ENCODE results near the gene NUDCD2. TPM values are rescaled to one million over a fixed set of nuclear protein-coding genes. Genes with fewer than 3 reads are reported as not detected.

Gene NUDCD2
- total RNA-seq, 1 experiment from 2014 or later, result 44.9 TPM

GRCh38 chr5:163444526-163444925 is 15.4 kb downstream of the NUDCD2 start:
- H3K4me3 Mint-ChIP-seq (ENCODE audit: low read depth, unreplicated experiment), result no peak overlapping the region
- H3K27ac Mint-ChIP-seq (ENCODE audit: unreplicated experiment), result no peak overlapping the region
- peaks cover 59% of the 10 kb centered on the region for H3K36me3 Mint-ChIP-seq (ENCODE audit: insufficient read depth, unreplicated experiment)
- CTCF ChIA-PET, result no interaction called here
- no peaks in the 10 kb centered on the region for H3K27me3 Mint-ChIP-seq (ENCODE audit: unreplicated experiment)
- no peaks in the 10 kb centered on the region for H3K9me3 Mint-ChIP-seq (ENCODE audit: low read depth, unreplicated experiment)
- intact Hi-C loops (cut with micrococcal nuclease; ENCODE audit: unreplicated experiment), result no loop called here
- DNase-seq, result no peak
- no TSS peak for BruUV-seq (replicated peaks)
- TF ChIP-seq CTCF (IDR thresholded peaks at IDR 0.05; ENCODE audit: unreplicated experiment), result no peak
- H3K4me1 Mint-ChIP-seq (ENCODE audit: low read depth, unreplicated experiment), result peaks cover 8% of the 10 kb centered on the region

- intact Hi-C loops (cut with micrococcal nuclease; ENCODE audit: unreplicated experiment), result no loop called here
- Mint-ChIP-seq H3K4me1 (ENCODE audit: low read depth, unreplicated experiment) (peaks cover 20% of the 10 kb centered on the region), H3K27ac (ENCODE audit: unreplicated experiment) (no peak overlapping the region), H3K9me3 (ENCODE audit: low read depth, unreplicated experiment) (no peaks in the 10 kb centered on the region), H3K27me3 (ENCODE audit: unreplicated experiment) (no peaks in the 10 kb centered on the region), H3K4me3 (ENCODE audit: low read depth, unreplicated experiment) (no peak overlapping the region), H3K36me3 (ENCODE audit: insufficient read depth, unreplicated experiment) (peaks cover 59% of the 10 kb centered on the region)
- DNase-seq, result no peak
- BruUV-seq (replicated peaks), result no TSS peak
- TF ChIP-seq CTCF (IDR thresholded peaks at IDR 0.05; ENCODE audit: unreplicated experiment), result no peak
- CTCF ChIA-PET, result no interaction called here
These were observed 18.9 kb downstream of the NUDCD2 start for GRCh38 chr5:163440954-163441353.

DNA sequence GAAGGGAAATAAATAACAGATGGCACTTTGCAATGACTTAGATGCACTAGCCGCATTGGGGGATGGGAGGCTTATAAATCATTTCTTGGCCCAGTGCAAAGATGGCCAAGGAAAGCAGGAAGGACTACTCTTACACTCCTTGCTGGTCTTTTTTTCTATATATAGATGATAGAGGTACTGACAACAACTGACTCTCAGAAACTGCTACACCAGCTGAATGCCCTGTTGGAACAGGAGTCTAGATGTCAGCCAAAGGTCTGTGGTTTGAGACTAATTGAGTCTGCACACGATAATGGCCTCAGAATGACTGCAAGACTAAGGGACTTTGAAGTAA is 20.8 kb downstream of the NUDCD2 start:
- BruUV-seq (replicated peaks), result no TSS peak
- Mint-ChIP-seq H3K4me1 (ENCODE audit: low read depth, unreplicated experiment) (peaks cover 28% of the 10 kb centered on the region), H3K27me3 (ENCODE audit: unreplicated experiment) (no peaks in the 10 kb centered on the region), H3K4me3 (ENCODE audit: low read depth, unreplicated experiment) (peak overlapping the region; percentile 88), H3K36me3 (ENCODE audit: insufficient read depth, unreplicated experiment) (peaks cover 47% of the 10 kb centered on the region), H3K27ac (ENCODE audit: unreplicated experiment) (peak overlapping the region; percentile 82), H3K9me3 (ENCODE audit: low read depth, unreplicated experiment) (no peaks in the 10 kb centered on the region)
- no peak for TF ChIP-seq CTCF (IDR thresholded peaks at IDR 0.05; ENCODE audit: unreplicated experiment)
- intact Hi-C loops (cut with micrococcal nuclease; ENCODE audit: unreplicated experiment), result no loop called here
- CTCF ChIA-PET, result interaction anchor here (0.7 to 1.0 kb wide), 2 partner anchors 21 to 475 kb away, joined by 4 to 6 read pairs; partner anchors contain the start of genes HMMR and NUDCD2
- no peak for DNase-seq

- no peak for TF ChIP-seq CTCF (IDR thresholded peaks at IDR 0.05; ENCODE audit: unreplicated experiment)
- Mint-ChIP-seq H3K36me3 (ENCODE audit: insufficient read depth, unreplicated experiment) (peaks cover 40% of the 10 kb centered on the region), H3K27me3 (ENCODE audit: unreplicated experiment) (no peaks in the 10 kb centered on the region), H3K4me1 (ENCODE audit: low read depth, unreplicated experiment) (peaks cover 37% of the 10 kb centered on the region), H3K4me3 (ENCODE audit: low read depth, unreplicated experiment) (peak within 1 kb of the TSS; percentile 88), H3K27ac (ENCODE audit: unreplicated experiment) (peak within 1 kb of the TSS; percentile 82), H3K9me3 (ENCODE audit: low read depth, unreplicated experiment) (no peaks in the 10 kb centered on the region)
- CTCF ChIA-PET, result interaction anchor here (0.6 to 0.9 kb wide), 4 partner anchors 14 to 301 kb away, joined by 3 to 4 read pairs (median 3); no protein-coding TSS in a partner anchor
- no TSS peak for BruUV-seq (replicated peaks)
- DNase-seq, result peak; percentile 96
- intact Hi-C loops (cut with micrococcal nuclease; ENCODE audit: unreplicated experiment), result loop anchor here (2.0 kb wide), 2 partner anchors 19 to 21 kb away; no protein-coding TSS in a partner anchor
These were observed 22.4 kb downstream of the NUDCD2 start, which contains the start of gene CCNG1 for GRCh38 chr5:163437309-163438182. TSS of gene CCNG1 (plus strand) at chr5:163437595. CDS start at chr5:163439257, 1,662 bp downstream.

All from Calu3 (cell line).